PC-3 (cell line): ENCODE results near the gene PEPD. TPM values are rescaled to one million over a fixed set of nuclear protein-coding genes. Genes with fewer than 3 reads are reported as not detected.
"Not testable (repeated sequence)": the region's sequence is repeated elsewhere in the genome, so short reads cannot be mapped to it uniquely, and the experiment has no call there.

Source experiments
- ATAC-seq: fragments of 200-7000 bp; cut with Tn5 transposase; 2 replicates; pipeline ENCODE4 v1.9.1; 2020; ENCODE audit warnings: mild to moderate bottlenecking, moderate library complexity
- BruUV-seq: library from RNA; stranded (reverse); fragments of 400-500 nt; replicated peaks from 2 replicates; lab custom pipeline; 2021; lab: Mats Ljungman, UMichigan
- CTCF ChIA-PET: fragments of 300-600 bp; sonication (Branson Sonifier 250); formaldehyde crosslinking; loops from one replicate; lab custom pipeline; 2022; ENCODE audit warnings: antibody characterized with exemption; lab: Charles Lee
- POLR2A ChIA-PET: fragments of 300-600 bp; sonication (Branson Sonifier 250); formaldehyde crosslinking; loops from one replicate; lab custom pipeline; 2022; ENCODE audit warnings: antibody characterized with exemption; ENCODE audit not compliant: unreplicated experiment; lab: Charles Lee
- DNase-seq: peaks from one replicate; pipeline ENCODE4 v3.0.0-alpha.2; 2015
- H2AFZ ChIP-seq: fragments of 300-600 bp; sonication (generic); 2 replicates; pipeline ENCODE4 v1.6.0; 2016; ENCODE audit warnings: antibody characterized with exemption, low read length
- H3F3A ChIP-seq: fragments of 300-600 bp; sonication (generic); one replicate; pipeline ENCODE4 v1.6.0; 2017; ENCODE audit warnings: antibody characterized with exemption, low read length, control low read depth, mild to moderate bottlenecking; ENCODE audit not compliant: unreplicated experiment
- H3K27ac ChIP-seq: fragments of 300-600 bp; sonication (generic); 2 replicates; pipeline ENCODE4 v1.5.1; 2016; ENCODE audit warnings: mild to moderate bottlenecking, low read length
- H3K27me3 ChIP-seq: fragments of 300-600 bp; sonication (generic); 2 replicates; pipeline ENCODE4 v1.6.1; 2016; ENCODE audit warnings: low read length, mixed read lengths
- H3K36me3 ChIP-seq: fragments of 300-600 bp; sonication (generic); 2 replicates; pipeline ENCODE4 v1.6.1; 2016; ENCODE audit warnings: low read depth, mixed run types, low read length, mixed read lengths
- H3K4me1 ChIP-seq: fragments of 300-600 bp; sonication (generic); 2 replicates; pipeline ENCODE4 v1.5.1; 2016; ENCODE audit warnings: low read length; ENCODE audit not compliant: insufficient read depth
- H3K4me2 ChIP-seq: fragments of 300-600 bp; sonication (generic); 2 replicates; pipeline ENCODE4 v1.6.0; 2016; ENCODE audit warnings: low read length
- H3K4me3 ChIP-seq: fragments of 300-600 bp; sonication (generic); 2 replicates; pipeline ENCODE4 v1.5.1; 2016; ENCODE audit warnings: mild to moderate bottlenecking, low read length, mixed read lengths
- H3K79me2 ChIP-seq: fragments of 300-600 bp; sonication (generic); 2 replicates; pipeline ENCODE4 v1.6.1; 2017; ENCODE audit warnings: low read length, mixed read lengths
- H3K9ac ChIP-seq: fragments of 300-600 bp; sonication (generic); 2 replicates; pipeline ENCODE4 v1.6.0; 2016; ENCODE audit warnings: mild to moderate bottlenecking, low read length
- H3K9me2 ChIP-seq: fragments of 300-600 bp; sonication (generic); replicated peaks from 2 replicates; pipeline ENCODE4 v1.6.1; 2016; ENCODE audit warnings: mixed run types, low read length, mixed read lengths
- H3K9me3 ChIP-seq: fragments of 300-600 bp; sonication (generic); 2 replicates; pipeline ENCODE4 v1.6.1; 2016; ENCODE audit warnings: low read length, mixed read lengths
- H4K20me1 ChIP-seq: fragments of 300-600 bp; sonication (generic); 2 replicates; pipeline ENCODE4 v1.6.1; 2016; ENCODE audit warnings: low read length, mixed read lengths
- EZH2 ChIP-seq: fragments of 300-600 bp; sonication (generic); IDR thresholded peaks from one replicate; pipeline ENCODE4 v1.6.1; 2017; ENCODE audit warnings: antibody characterized with exemption, mild to moderate bottlenecking, low read length; ENCODE audit not compliant: unreplicated experiment
- EZH2phosphoT487 ChIP-seq: fragments of 300-600 bp; sonication (generic); IDR thresholded peaks from 2 replicates; pipeline ENCODE4 v1.6.1; 2018; ENCODE audit warnings: mild to moderate bottlenecking, antibody characterized with exemption, low read length, borderline replicate concordance
- intact Hi-C: fragments of 100-400 bp; cut with micrococcal nuclease; formaldehyde crosslinking; loops from 2 replicates; pipeline ENCODE4 v1.9.0; 2023
- total RNA-seq: library from RNA; depleted of rRNA; stranded (reverse); fragments of >200 nt; gene quantifications from 2 replicates; pipeline ENCODE4 v1.2.3, GENCODE V29; 2014
- TF ChIP-seq, protein P1 (sequence below): fragments of 300-600 bp; sonication (generic); conservative IDR thresholded peaks from 2 replicates; pipeline ENCODE4 v1.5.1; 2017; ENCODE audit warnings: antibody characterized with exemption, low read depth, mild to moderate bottlenecking, low read length

The PEPD gene
- total RNA-seq, 1 experiment from 2014 or later: 53.4 TPM

DNA sequence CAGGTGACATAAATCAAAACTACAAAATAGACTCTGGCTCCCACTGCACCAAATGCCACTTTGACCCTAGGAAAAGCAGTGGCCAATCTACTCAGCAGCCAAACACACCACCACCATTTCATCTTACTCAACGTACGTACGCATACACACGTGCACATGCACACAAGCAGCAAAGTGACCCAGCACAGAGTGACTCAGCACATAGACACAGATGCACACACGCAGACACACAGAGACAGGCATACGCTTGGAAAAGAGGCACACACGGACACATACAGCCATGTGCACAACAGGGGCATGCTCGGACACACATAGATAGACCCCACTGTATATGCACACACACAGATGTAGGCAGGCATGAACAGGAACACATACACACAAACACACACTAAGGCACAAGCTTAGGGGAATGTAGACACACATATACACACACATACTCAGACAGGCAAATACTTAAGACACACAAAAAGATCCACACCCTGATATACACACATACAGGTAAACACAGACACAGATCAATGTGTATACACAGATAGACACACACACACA lies 37.3 kb downstream of the PEPD start:
- no peak for ATAC-seq
- POLR2A ChIA-PET: no interaction called here

DNA sequence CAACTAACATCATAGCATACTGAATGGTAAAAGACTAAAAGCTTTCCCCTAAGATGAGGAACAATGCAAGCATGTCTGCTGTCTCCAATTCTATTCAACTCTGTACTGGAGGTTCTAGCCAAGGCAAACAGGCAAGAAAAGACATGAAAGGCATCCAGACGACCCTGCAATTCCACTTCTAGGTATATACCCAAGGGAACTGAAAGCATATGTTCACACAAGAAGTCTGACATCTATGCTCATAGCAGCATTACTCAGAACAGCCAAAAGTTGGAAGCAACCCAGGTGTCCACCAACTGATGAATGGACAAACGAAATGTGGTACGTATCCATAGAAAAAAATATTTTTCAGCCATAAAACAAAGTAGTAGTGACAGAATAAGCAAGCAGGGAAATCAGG lies 39.1 kb downstream of the PEPD start:
- DNase-seq (no peak), ATAC-seq (no peak)

More for the DNA sequence above, 37.3 kb downstream of the PEPD start:
- H3K4me3 ChIP-seq: no peak overlapping the region
- no peaks in the 10 kb centered on the region for H3K36me3 ChIP-seq
- H3K27me3 ChIP-seq: no peaks in the 10 kb centered on the region
- TF ChIP-seq, protein P1, sequence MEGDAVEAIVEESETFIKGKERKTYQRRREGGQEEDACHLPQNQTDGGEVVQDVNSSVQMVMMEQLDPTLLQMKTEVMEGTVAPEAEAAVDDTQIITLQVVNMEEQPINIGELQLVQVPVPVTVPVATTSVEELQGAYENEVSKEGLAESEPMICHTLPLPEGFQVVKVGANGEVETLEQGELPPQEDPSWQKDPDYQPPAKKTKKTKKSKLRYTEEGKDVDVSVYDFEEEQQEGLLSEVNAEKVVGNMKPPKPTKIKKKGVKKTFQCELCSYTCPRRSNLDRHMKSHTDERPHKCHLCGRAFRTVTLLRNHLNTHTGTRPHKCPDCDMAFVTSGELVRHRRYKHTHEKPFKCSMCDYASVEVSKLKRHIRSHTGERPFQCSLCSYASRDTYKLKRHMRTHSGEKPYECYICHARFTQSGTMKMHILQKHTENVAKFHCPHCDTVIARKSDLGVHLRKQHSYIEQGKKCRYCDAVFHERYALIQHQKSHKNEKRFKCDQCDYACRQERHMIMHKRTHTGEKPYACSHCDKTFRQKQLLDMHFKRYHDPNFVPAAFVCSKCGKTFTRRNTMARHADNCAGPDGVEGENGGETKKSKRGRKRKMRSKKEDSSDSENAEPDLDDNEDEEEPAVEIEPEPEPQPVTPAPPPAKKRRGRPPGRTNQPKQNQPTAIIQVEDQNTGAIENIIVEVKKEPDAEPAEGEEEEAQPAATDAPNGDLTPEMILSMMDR: no peak
- no peak for TF ChIP-seq EZH2
- TF ChIP-seq EZH2phosphoT487: no peak
- intact Hi-C loops: no loop called here
- H3K9ac ChIP-seq: no peak overlapping the region
- no peak overlapping the region for H2AFZ ChIP-seq
- H3K9me2 ChIP-seq: no peaks in the 10 kb centered on the region
- DNase-seq: no peak
- no TSS peak for BruUV-seq
- no peak overlapping the region for H3K27ac ChIP-seq
- no peaks in the 10 kb centered on the region for H3K4me1 ChIP-seq
- H3K9me3 ChIP-seq: no peaks in the 10 kb centered on the region
- CTCF ChIA-PET: no interaction called here
- no peaks in the 10 kb centered on the region for H3K79me2 ChIP-seq
- H3K4me2 ChIP-seq: no peak overlapping the region
- no peaks in the 10 kb centered on the region for H3F3A ChIP-seq
- no peaks in the 10 kb centered on the region for H4K20me1 ChIP-seq

DNA sequence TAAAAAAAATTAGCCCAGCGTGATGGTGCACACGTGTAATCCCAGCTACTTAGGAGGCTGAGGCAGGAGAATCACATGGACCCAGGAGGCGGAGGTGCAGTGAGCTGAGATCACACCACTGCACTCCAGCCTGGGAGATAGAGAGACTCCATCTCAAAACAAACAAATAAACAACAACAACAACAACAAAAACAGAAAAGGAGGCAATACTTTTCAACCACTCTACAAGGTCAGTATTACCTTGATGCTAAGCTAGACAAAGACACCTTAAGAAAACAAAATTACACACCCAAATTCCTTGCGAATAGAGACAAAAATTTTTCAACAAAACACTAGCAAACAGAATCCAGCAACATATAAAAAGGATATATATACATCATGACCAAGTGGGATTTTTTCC lies 39.7 kb downstream of the PEPD start:
- Histone ChIP-seq H3K36me3 (peaks cover 5% of the 10 kb centered on the region; the same call in 1 of the 2 replicates), H3K9me2 (no peaks in the 10 kb centered on the region), H4K20me1 (no peaks in the 10 kb centered on the region), H3K27ac (no peak overlapping the region), H3K27me3 (no peaks in the 10 kb centered on the region), H3K4me1 (0 out of 2 replicates have a peak, but pooled peaks cover 3% of the 10 kb centered on the region), H3K4me3 (no peak overlapping the region), H3K9ac (no peak overlapping the region), H3F3A (no peaks in the 10 kb centered on the region), H3K9me3 (no peaks in the 10 kb centered on the region), H2AFZ (no peak overlapping the region), H3K79me2 (no peaks in the 10 kb centered on the region), H3K4me2 (no peak overlapping the region)
- BruUV-seq: no TSS peak
- intact Hi-C loops: no loop called here
- DNase-seq: no peak
- no peak for ATAC-seq
- ChIA-PET POLR2A (no interaction called here), CTCF (no interaction called here)
- no peak for TF ChIP-seq EZH2phosphoT487
- TF ChIP-seq, protein P1: no peak

More for the DNA sequence above, 39.1 kb downstream of the PEPD start:
- H2AFZ ChIP-seq: no peak overlapping the region
- TF ChIP-seq, protein P1: no peak
- no peak for TF ChIP-seq EZH2
- TF ChIP-seq EZH2phosphoT487: no peak
- no peak overlapping the region for H3K9ac ChIP-seq
- no peaks in the 10 kb centered on the region for H3F3A ChIP-seq
- POLR2A ChIA-PET: no interaction called here
- no peaks in the 10 kb centered on the region for H3K4me1 ChIP-seq
- no peak overlapping the region for H3K4me2 ChIP-seq
- BruUV-seq: no TSS peak
- H3K27ac ChIP-seq: no peak overlapping the region
- H3K9me3 ChIP-seq: no peaks in the 10 kb centered on the region
- H3K4me3 ChIP-seq: no peak overlapping the region
- no peaks in the 10 kb centered on the region for H4K20me1 ChIP-seq
- H3K9me2 ChIP-seq: no peaks in the 10 kb centered on the region
- H3K79me2 ChIP-seq: no peaks in the 10 kb centered on the region
- H3K36me3 ChIP-seq: peaks cover 5% of the 10 kb centered on the region; the same call in 1 of the 2 replicates
- CTCF ChIA-PET: no interaction called here
- intact Hi-C loops: no loop called here
- no peaks in the 10 kb centered on the region for H3K27me3 ChIP-seq

DNA sequence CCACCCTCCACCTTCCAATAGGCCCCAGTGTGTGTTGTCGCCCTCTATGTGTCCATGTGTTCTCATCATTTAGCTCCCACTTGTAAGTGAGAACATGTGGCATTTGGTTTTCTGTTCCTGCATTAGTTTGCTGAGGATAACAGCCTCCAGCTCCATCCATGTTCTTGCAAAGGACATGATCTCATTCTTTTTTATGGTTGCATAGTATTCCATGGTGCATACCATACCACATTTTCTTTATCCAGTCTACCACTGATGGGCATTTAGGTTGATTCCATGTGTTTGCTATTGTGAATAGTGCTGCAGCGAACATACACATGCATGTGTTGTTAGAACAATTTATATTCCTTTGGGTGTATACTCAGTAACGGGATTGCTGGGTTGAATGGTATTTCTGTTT lies 42.0 kb downstream of the PEPD start:
- CTCF ChIA-PET, H2AFZ ChIP-seq, H3K9me3 ChIP-seq, H3K4me1 ChIP-seq, DNase-seq, H3K4me3 ChIP-seq, H3K27ac ChIP-seq, BruUV-seq, H4K20me1 ChIP-seq, H3K9ac ChIP-seq, H3K36me3 ChIP-seq, intact Hi-C loops, H3K9me2 ChIP-seq, H3F3A ChIP-seq, ATAC-seq, H3K4me2 ChIP-seq, H3K79me2 ChIP-seq, POLR2A ChIA-PET, H3K27me3 ChIP-seq: not testable (repeated sequence)
